Ovary (tissue), 3 donors: ENCODE measurements around the gene BST1.

ENCODE experiments used
- EP300 ChIP-seq: sonication (generic); formaldehyde crosslinking; IDR thresholded peaks from one replicate; pipeline ENCODE4 v1.6.1; 2017; ENCODE audit warnings: antibody characterized with exemption
- POLR2A ChIP-seq: fragments of 450-650 bp; IDR thresholded peaks from one replicate; pipeline ENCODE4 v1.6.1; 2017; ENCODE audit warnings: antibody characterized with exemption, mild to moderate bottlenecking, moderate library complexity
- TF ChIP-seq, protein P1 (sequence below), 3 donors: fragments of 450-650 bp in 2 of 3; fragments of 200-600 bp in 1 of 3; IDR thresholded peaks; one replicate each; pipeline versions ENCODE4 v1.5.1 to v1.8.0; 2016 to 2022; ENCODE audit warnings: antibody characterized with exemption in 3 of 3, mild to moderate bottlenecking in 1 of 3
- donor health status: DM: no; HTN: no; CAD: no.

DNA sequence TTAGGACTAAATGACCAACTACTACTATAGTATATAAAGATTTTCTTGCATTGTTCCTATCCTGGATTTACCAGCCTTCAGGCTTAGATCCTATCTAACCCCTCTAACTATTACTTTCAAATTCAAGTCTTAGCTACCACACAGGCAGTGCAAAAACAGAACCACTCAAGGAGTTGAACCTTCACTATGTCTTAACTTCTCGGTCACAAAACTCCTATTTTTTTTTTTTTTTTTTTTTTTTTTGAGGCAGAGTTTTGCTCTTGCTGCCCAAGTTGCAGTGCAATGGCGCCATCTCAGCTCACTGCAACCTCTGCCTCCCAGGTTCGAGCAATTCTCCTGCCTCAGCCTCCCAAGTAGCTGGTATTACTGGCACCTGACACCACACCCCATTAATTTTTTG lies 27.5 kb upstream of the BST1 start:
- TF ChIP-seq, protein P1, sequence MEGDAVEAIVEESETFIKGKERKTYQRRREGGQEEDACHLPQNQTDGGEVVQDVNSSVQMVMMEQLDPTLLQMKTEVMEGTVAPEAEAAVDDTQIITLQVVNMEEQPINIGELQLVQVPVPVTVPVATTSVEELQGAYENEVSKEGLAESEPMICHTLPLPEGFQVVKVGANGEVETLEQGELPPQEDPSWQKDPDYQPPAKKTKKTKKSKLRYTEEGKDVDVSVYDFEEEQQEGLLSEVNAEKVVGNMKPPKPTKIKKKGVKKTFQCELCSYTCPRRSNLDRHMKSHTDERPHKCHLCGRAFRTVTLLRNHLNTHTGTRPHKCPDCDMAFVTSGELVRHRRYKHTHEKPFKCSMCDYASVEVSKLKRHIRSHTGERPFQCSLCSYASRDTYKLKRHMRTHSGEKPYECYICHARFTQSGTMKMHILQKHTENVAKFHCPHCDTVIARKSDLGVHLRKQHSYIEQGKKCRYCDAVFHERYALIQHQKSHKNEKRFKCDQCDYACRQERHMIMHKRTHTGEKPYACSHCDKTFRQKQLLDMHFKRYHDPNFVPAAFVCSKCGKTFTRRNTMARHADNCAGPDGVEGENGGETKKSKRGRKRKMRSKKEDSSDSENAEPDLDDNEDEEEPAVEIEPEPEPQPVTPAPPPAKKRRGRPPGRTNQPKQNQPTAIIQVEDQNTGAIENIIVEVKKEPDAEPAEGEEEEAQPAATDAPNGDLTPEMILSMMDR (IDR thresholded peaks at IDR 0.05), result no peak
- no peak for TF ChIP-seq EP300
- TF ChIP-seq POLR2A, result no peak
